Trophoblast cell (in vitro differentiated cells and primary cell): ENCODE data around the gene ITGA5.
A peak's percentile ranks its signal among the peaks of the same experiment; 100 is the strongest.

Source experiments
- DNase-seq, 2 donors: peaks; one replicate each; pipeline ENCODE4 v3.0.0-alpha.2; 2016
- H2AFZ ChIP-seq: 2 replicates; pipeline ENCODE4 v1.6.1; 2013; ENCODE audit warnings: low read length, moderate library complexity, mild to moderate bottlenecking; ENCODE audit not compliant: insufficient read depth, poor library complexity
- H2AK5ac ChIP-seq: 2 replicates; pipeline ENCODE4 v1.6.1; 2013; ENCODE audit warnings: mild to moderate bottlenecking, low read length
- H2BK120ac ChIP-seq: 2 replicates; pipeline ENCODE4 v1.6.1; 2013; ENCODE audit warnings: low read length, mild to moderate bottlenecking, moderate library complexity; ENCODE audit not compliant: insufficient read depth, poor library complexity
- H2BK12ac ChIP-seq: 2 replicates; pipeline ENCODE4 v1.6.1; 2013; ENCODE audit warnings: mild to moderate bottlenecking, low read length, moderate library complexity
- H2BK5ac ChIP-seq: 2 replicates; pipeline ENCODE4 v1.6.1; 2013; ENCODE audit warnings: low read length, low read depth, moderate library complexity, mild to moderate bottlenecking; ENCODE audit not compliant: poor library complexity
- H3K14ac ChIP-seq: 2 replicates; pipeline ENCODE4 v1.6.1; 2013; ENCODE audit warnings: mild to moderate bottlenecking, low read length
- H3K18ac ChIP-seq: 2 replicates; pipeline ENCODE4 v1.6.1; 2013; ENCODE audit warnings: mild to moderate bottlenecking, low read length
- H3K23ac ChIP-seq: 2 replicates; pipeline ENCODE4 v1.6.1; 2013; ENCODE audit warnings: low read length
- H3K27ac ChIP-seq: 2 replicates; pipeline ENCODE4 v1.5.1; 2013; ENCODE audit warnings: low read depth, mild to moderate bottlenecking, inconsistent platforms, low read length, moderate library complexity
- H3K27me3 ChIP-seq: 2 replicates; pipeline ENCODE4 v1.6.1; 2013; ENCODE audit warnings: inconsistent platforms, mild to moderate bottlenecking, low read length, moderate library complexity; ENCODE audit not compliant: insufficient read depth
- H3K36me3 ChIP-seq, 2 experiments: 1 replicate in 1 of 2; 2 replicates in 1 of 2; pipeline ENCODE4 v1.6.1; 2013; ENCODE audit warnings: low read length in 2 of 2, mild to moderate bottlenecking in 2 of 2, moderate library complexity in 1 of 2; ENCODE audit not compliant: insufficient read depth in 2 of 2, control insufficient read depth in 1 of 2
- H3K4ac ChIP-seq: 2 replicates; pipeline ENCODE4 v1.6.1; 2013; ENCODE audit warnings: low read depth, mild to moderate bottlenecking, low read length, moderate library complexity
- H3K4me1 ChIP-seq, 2 experiments: 1 replicate in 1 of 2; 2 replicates in 1 of 2; pipeline ENCODE4 v1.6.1; 2013; ENCODE audit warnings: low read length in 2 of 2, mild to moderate bottlenecking in 2 of 2, moderate library complexity in 1 of 2; ENCODE audit not compliant: insufficient read depth in 2 of 2, control insufficient read depth in 1 of 2
- H3K4me2 ChIP-seq: 2 replicates; pipeline ENCODE4 v1.6.1; 2013; ENCODE audit warnings: inconsistent platforms, mild to moderate bottlenecking, low read length, moderate library complexity
- H3K4me3 ChIP-seq: 2 replicates; pipeline ENCODE4 v1.5.1; 2013; ENCODE audit warnings: mild to moderate bottlenecking, low read depth, low read length, inconsistent platforms
- H3K79me1 ChIP-seq: one replicate; pipeline ENCODE4 v1.6.1; 2013; ENCODE audit warnings: low read length
- H3K79me2 ChIP-seq: 2 replicates; pipeline ENCODE4 v1.6.1; 2013; ENCODE audit warnings: low read length, mild to moderate bottlenecking; ENCODE audit not compliant: control insufficient read depth, insufficient read depth, poor library complexity
- H3K9ac ChIP-seq: 2 replicates; pipeline ENCODE4 v1.6.1; 2013; ENCODE audit warnings: mild to moderate bottlenecking, low read length
- H3K9me3 ChIP-seq: 2 replicates; pipeline ENCODE4 v1.6.1; 2013; ENCODE audit warnings: low read depth, mild to moderate bottlenecking, control low read depth, inconsistent platforms, low read length; ENCODE audit not compliant: insufficient read depth
- H4K12ac ChIP-seq: 2 replicates; pipeline ENCODE4 v1.6.1; 2013; ENCODE audit warnings: low read depth, mild to moderate bottlenecking, low read length, moderate library complexity
- H4K8ac ChIP-seq: 2 replicates; pipeline ENCODE4 v1.6.1; 2013; ENCODE audit warnings: low read depth, mild to moderate bottlenecking, low read length, moderate library complexity
- H4K91ac ChIP-seq: one replicate; pipeline ENCODE4 v1.6.1; 2013; ENCODE audit warnings: low read depth, mild to moderate bottlenecking, low read length, moderate library complexity
- WGBS: extraction: QIAGEN DNeasy Blood & Tissue Kit; methylation state at CpG from one replicate; pipeline ENCODE4 v1.1.7; 2013; ENCODE audit warnings: missing lambda C conversion rate; ENCODE audit not compliant: insufficient read length, insufficient coverage; ENCODE audit errors: extremely low coverage; 5-methylcytosine and 5-hydroxymethylcytosine counted together

The ITGA5 gene

GRCh38 chr12:54383041-54383609 lies 35.9 kb downstream of the ITGA5 start:
- no peak overlapping the region for H3K4me3 ChIP-seq
- H2AK5ac ChIP-seq = no peak overlapping the region
- H4K12ac ChIP-seq = no peak overlapping the region
- H2BK12ac ChIP-seq = no peak overlapping the region
- peaks cover 39 to 45% of the 10 kb centered on the region in 2 experiments for H3K4me1 ChIP-seq
- H3K4ac ChIP-seq = no peak overlapping the region
- peak; percentile 84 to 85 for DNase-seq
- no peak overlapping the region for H2BK5ac ChIP-seq
- H3K14ac ChIP-seq = peak overlapping the region; percentile 22
- H3K79me1 ChIP-seq = peaks cover 33% of the 10 kb centered on the region
- no peak overlapping the region for H2AFZ ChIP-seq
- no peak overlapping the region for H3K18ac ChIP-seq
- no peak overlapping the region for H3K4me2 ChIP-seq
- H3K9me3 ChIP-seq = no peaks in the 10 kb centered on the region
- H2BK120ac ChIP-seq = no peak overlapping the region
- peaks cover 10% of the 10 kb centered on the region for H3K79me2 ChIP-seq
- peaks cover 4 to 7% of the 10 kb centered on the region in 2 experiments for H3K36me3 ChIP-seq
- no peaks in the 10 kb centered on the region for H3K27me3 ChIP-seq
- no peak overlapping the region for H4K8ac ChIP-seq
- H3K23ac ChIP-seq = no peak overlapping the region
- no CpG with 5 or more reads among the region's 3 CpGs for WGBS
- no peak overlapping the region for H4K91ac ChIP-seq
- no peak overlapping the region for H3K9ac ChIP-seq
- H3K27ac ChIP-seq = no peak overlapping the region

GRCh38 chr12:54381136-54381535 lies 37.9 kb downstream of the ITGA5 start:
- no peak overlapping the region for H2BK5ac ChIP-seq
- H3K4me3 ChIP-seq = no peak overlapping the region
- H2BK120ac ChIP-seq = no peak overlapping the region
- no CpG with 5 or more reads among the region's 4 CpGs for WGBS
- H3K4me1 ChIP-seq = peaks cover 25 to 34% of the 10 kb centered on the region in 2 experiments
- no peak overlapping the region for H2AFZ ChIP-seq
- no peaks in the 10 kb centered on the region for H3K27me3 ChIP-seq
- H4K8ac ChIP-seq = no peak overlapping the region
- H3K9me3 ChIP-seq = no peaks in the 10 kb centered on the region
- H3K23ac ChIP-seq = no peak overlapping the region
- H2AK5ac ChIP-seq = no peak overlapping the region
- H3K9ac ChIP-seq = no peak overlapping the region
- peaks cover 19 to 22% of the 10 kb centered on the region in 2 experiments for H3K36me3 ChIP-seq
- peaks cover 18% of the 10 kb centered on the region for H3K79me1 ChIP-seq
- H3K4ac ChIP-seq = no peak overlapping the region
- no peak overlapping the region for H3K4me2 ChIP-seq
- no peak overlapping the region for H3K14ac ChIP-seq
- no peak overlapping the region for H3K27ac ChIP-seq
- H4K91ac ChIP-seq = no peak overlapping the region
- H2BK12ac ChIP-seq = no peak overlapping the region
- H4K12ac ChIP-seq = no peak overlapping the region
- H3K18ac ChIP-seq = no peak overlapping the region
- H3K79me2 ChIP-seq = peaks cover 3% of the 10 kb centered on the region
- DNase-seq = no peak

GRCh38 chr12:54379398-54380201 lies 39.5 kb downstream of the ITGA5 start:
- Histone ChIP-seq H3K4me2 (peak overlapping the region; percentile 62), H3K4me3 (no peak overlapping the region), H4K91ac (peak overlapping the region; percentile 15), H3K9ac (peak overlapping the region; percentile 12), H3K79me1 (peaks cover 7% of the 10 kb centered on the region), H3K4ac (no peak overlapping the region), H3K36me3 (peaks cover 31 to 36% of the 10 kb centered on the region in 2 experiments), H2BK5ac (no peak overlapping the region), H3K18ac (peak overlapping the region; percentile 48), H3K4me1 (peaks cover 11 to 20% of the 10 kb centered on the region in 2 experiments), H3K14ac (no peak overlapping the region), H2BK12ac (peak overlapping the region; percentile 3), H3K79me2 (no peaks in the 10 kb centered on the region), H3K27me3 (no peaks in the 10 kb centered on the region), H2AK5ac (no peak overlapping the region), H4K12ac (no peak overlapping the region), H3K9me3 (no peaks in the 10 kb centered on the region), H2AFZ (no peak overlapping the region), H4K8ac (peak overlapping the region; percentile 18), H3K27ac (no peak overlapping the region), H3K23ac (no peak overlapping the region), H2BK120ac (no peak overlapping the region)
- WGBS = no CpG with 5 or more reads among the region's 19 CpGs
- peak; percentile 90 to 96 for DNase-seq

- no CpG with 5 or more reads among the region's 49 CpGs for WGBS
- no peak overlapping the region for H2AFZ ChIP-seq
- H3K14ac ChIP-seq = no peak overlapping the region
- peak overlapping the region; percentile 18 for H4K8ac ChIP-seq
- H2BK5ac ChIP-seq = no peak overlapping the region
- peak overlapping the region; percentile 26 for H3K4me3 ChIP-seq
- H2BK12ac ChIP-seq = peak overlapping the region; percentile 3
- H3K23ac ChIP-seq = no peak overlapping the region
- H3K9me3 ChIP-seq = no peaks in the 10 kb centered on the region
- H2BK120ac ChIP-seq = no peak overlapping the region
- H3K4ac ChIP-seq = no peak overlapping the region
- H3K79me2 ChIP-seq = no peaks in the 10 kb centered on the region
- peaks cover 38 to 40% of the 10 kb centered on the region in 2 experiments for H3K36me3 ChIP-seq
- no peak overlapping the region for H3K9ac ChIP-seq
- no peak overlapping the region for H4K12ac ChIP-seq
- H3K79me1 ChIP-seq = peaks cover 2% of the 10 kb centered on the region
- peaks cover 6 to 15% of the 10 kb centered on the region in 2 experiments for H3K4me1 ChIP-seq
- H2AK5ac ChIP-seq = no peak overlapping the region
- DNase-seq = peak in 1 of 2 donors; percentile 75
- H4K91ac ChIP-seq = no peak overlapping the region
- H3K27ac ChIP-seq = no peak overlapping the region
- no peaks in the 10 kb centered on the region for H3K27me3 ChIP-seq
- H3K4me2 ChIP-seq = peak overlapping the region; percentile 62
- peak overlapping the region; percentile 48 for H3K18ac ChIP-seq
These were observed 40.2 kb downstream of the ITGA5 start for GRCh38 chr12:54378796-54379397.
